SU-DHL-6 (cell line): ENCODE results near the gene KLHL2.

ENCODE experiments used
- H2AFZ ChIP-seq: fragments of 200-600 bp; sonication (generic); 2 replicates; pipeline ENCODE4 v1.6.1; 2014; ENCODE audit warnings: low read depth, mild to moderate bottlenecking, moderate library complexity, mixed read lengths, antibody characterized with exemption, low read length; ENCODE audit not compliant: severe bottlenecking
- H3F3A ChIP-seq: fragments of 200-600 bp; shearing (Covaris generic); 2 replicates; pipeline ENCODE4 v1.6.0; 2016; ENCODE audit warnings: antibody characterized with exemption, mild to moderate bottlenecking; ENCODE audit not compliant: insufficient read depth
- H3K27ac ChIP-seq: fragments of 200-600 bp; sonication (generic); 2 replicates; pipeline ENCODE4 v1.5.1; 2016; ENCODE audit warnings: low read depth, mild to moderate bottlenecking, low read length, moderate library complexity, mixed read lengths
- H3K27me3 ChIP-seq: fragments of 200-600 bp; sonication (generic), shearing (Covaris generic); 2 replicates; pipeline ENCODE4 v1.6.0; 2014; ENCODE audit warnings: mild to moderate bottlenecking, low read length
- H3K36me3 ChIP-seq: fragments of 200-600 bp; sonication (generic); 2 replicates; pipeline ENCODE4 v1.6.1; 2014; ENCODE audit warnings: mild to moderate bottlenecking, low read length, mixed read lengths
- H3K4me2 ChIP-seq: fragments of 300-600, 200-600 bp; shearing (Covaris generic), sonication (generic); 2 replicates; pipeline ENCODE4 v1.6.0; 2014; ENCODE audit warnings: low read length, low read depth, mild to moderate bottlenecking; ENCODE audit not compliant: poor library complexity, severe bottlenecking
- H3K4me3 ChIP-seq: fragments of 200-600 bp; sonication (generic); 2 replicates; pipeline ENCODE4 v1.5.1; 2014; ENCODE audit warnings: antibody characterized with exemption, low read length, mild to moderate bottlenecking, mixed read lengths; ENCODE audit not compliant: insufficient read depth, poor library complexity, severe bottlenecking
- H3K79me2 ChIP-seq: fragments of 200-600 bp; sonication (generic); 2 replicates; pipeline ENCODE4 v1.6.1; 2014; ENCODE audit warnings: mild to moderate bottlenecking, low read length, moderate library complexity; ENCODE audit not compliant: insufficient read depth
- H3K9ac ChIP-seq: fragments of 200-600 bp; sonication (generic); 2 replicates; pipeline ENCODE4 v1.7.0; 2014; ENCODE audit warnings: mild to moderate bottlenecking, low read length
- H3K9me2 ChIP-seq: fragments of 200-600 bp; sonication (generic); replicated peaks from 2 replicates; pipeline ENCODE4 v1.6.1; 2014; ENCODE audit warnings: low read length; ENCODE audit not compliant: insufficient read depth
- H3K9me3 ChIP-seq: fragments of 200-600 bp; sonication (generic); 2 replicates; pipeline ENCODE4 v1.6.1; 2014; ENCODE audit warnings: low read length, mixed read lengths; ENCODE audit not compliant: insufficient read depth
- H4K20me1 ChIP-seq: fragments of 200-600 bp; sonication (generic); 2 replicates; pipeline ENCODE4 v1.6.1; 2014; ENCODE audit warnings: low read depth, mild to moderate bottlenecking, antibody characterized with exemption, low read length, moderate library complexity, mixed read lengths
- CTCF ChIP-seq: fragments of 200-600 bp; sonication (generic); IDR thresholded peaks from one replicate; pipeline ENCODE4 v1.5.1; 2017; ENCODE audit warnings: antibody characterized with exemption, mild to moderate bottlenecking, low read length, moderate library complexity; ENCODE audit not compliant: insufficient read depth, poor library complexity, severe bottlenecking
- EZH2phosphoT487 ChIP-seq: fragments of 200-600 bp; sonication (generic), shearing (Covaris generic); conservative IDR thresholded peaks from 2 replicates; pipeline ENCODE4 v1.6.1; 2018; ENCODE audit warnings: mild to moderate bottlenecking, antibody characterized with exemption, low read length, moderate library complexity, mixed read lengths

Gene KLHL2

GRCh38 chr4:165328708-165329107 lies 121.3 kb downstream of the KLHL2 start:
- Histone ChIP-seq H3K9me3 (no peaks in the 10 kb centered on the region), H3K79me2 (peaks cover 62% of the 10 kb centered on the region), H3K27me3 (no peaks in the 10 kb centered on the region), H3K36me3 (peaks cover 33% of the 10 kb centered on the region), H4K20me1 (peaks cover 44% of the 10 kb centered on the region), H3K9ac (peak overlapping the region; percentile 72), H3K27ac (peak overlapping the region; percentile 85), H3F3A (peaks cover 10% of the 10 kb centered on the region; the same call in 1 of the 2 replicates), H3K9me2 (no peaks in the 10 kb centered on the region), H3K4me3 (peak overlapping the region; percentile 74), H2AFZ (no peak overlapping the region), H3K4me2 (peak overlapping the region; percentile 84)
- TF ChIP-seq EZH2phosphoT487: no peak
- no peak for TF ChIP-seq CTCF

GRCh38 chr4:165330071-165330470 lies 122.7 kb downstream of the KLHL2 start:
- Histone ChIP-seq H2AFZ (no peak overlapping the region), H3K79me2 (peaks cover 76% of the 10 kb centered on the region), H3F3A (peaks cover 16% of the 10 kb centered on the region; the same call in 1 of the 2 replicates), H3K36me3 (peaks cover 46% of the 10 kb centered on the region), H3K9me3 (no peaks in the 10 kb centered on the region), H3K9ac (peak overlapping the region; percentile 72; the same call in 1 of the 2 replicates), H3K4me3 (peak overlapping the region; percentile 74), H3K27ac (no peak overlapping the region), H3K4me2 (peak overlapping the region; percentile 84), H3K9me2 (no peaks in the 10 kb centered on the region), H3K27me3 (no peaks in the 10 kb centered on the region), H4K20me1 (peaks cover 58% of the 10 kb centered on the region)
- TF ChIP-seq CTCF (no peak), EZH2phosphoT487 (no peak)

- H3K9me2 ChIP-seq: no peaks in the 10 kb centered on the region
- peak overlapping the region; percentile 74 for H3K4me3 ChIP-seq
- peak overlapping the region; percentile 84 for H3K4me2 ChIP-seq
- H3F3A ChIP-seq: peaks cover 20% of the 10 kb centered on the region; the same call in 1 of the 2 replicates
- H3K36me3 ChIP-seq: peaks cover 51% of the 10 kb centered on the region
- H2AFZ ChIP-seq: no peak overlapping the region
- no peak overlapping the region; the same call in 1 of the 2 replicates for H3K27ac ChIP-seq
- no peaks in the 10 kb centered on the region for H3K9me3 ChIP-seq
- H4K20me1 ChIP-seq: peaks cover 64% of the 10 kb centered on the region
- peak overlapping the region; percentile 72; the same call in 1 of the 2 replicates for H3K9ac ChIP-seq
- no peak for TF ChIP-seq EZH2phosphoT487
- TF ChIP-seq CTCF: no peak
- H3K79me2 ChIP-seq: peaks cover 82% of the 10 kb centered on the region
- no peaks in the 10 kb centered on the region for H3K27me3 ChIP-seq
These were observed 123.3 kb downstream of the KLHL2 start for GRCh38 chr4:165330666-165331065.
